ENCODE measurements around the gene MKNK1.

- TF ChIP-seq ESRRA (CRISPR knock-in tag; IDR thresholded peaks at IDR 0.05; ENCODE audit: borderline replicate concordance) (no peak), FOXP1 (CRISPR knock-in tag; IDR thresholded peaks at IDR 0.05; ENCODE audit: borderline replicate concordance) (no peak), E2F5 (CRISPR knock-in tag; IDR thresholded peaks at IDR 0.05) (no peak), ATF1 (CRISPR knock-in tag; IDR thresholded peaks at IDR 0.05) (no peak), NR2C2 (CRISPR knock-in tag; IDR thresholded peaks at IDR 0.05) (no peak), NFYB (CRISPR knock-in tag; conservative IDR thresholded peaks at IDR 0.05; ENCODE audit: low read depth) (no peak), ETV6 (CRISPR knock-in tag; IDR thresholded peaks at IDR 0.05) (no peak), NFE2L1 (CRISPR knock-in tag; IDR thresholded peaks at IDR 0.05) (no peak)
- TF ChIP-seq, protein P1, sequence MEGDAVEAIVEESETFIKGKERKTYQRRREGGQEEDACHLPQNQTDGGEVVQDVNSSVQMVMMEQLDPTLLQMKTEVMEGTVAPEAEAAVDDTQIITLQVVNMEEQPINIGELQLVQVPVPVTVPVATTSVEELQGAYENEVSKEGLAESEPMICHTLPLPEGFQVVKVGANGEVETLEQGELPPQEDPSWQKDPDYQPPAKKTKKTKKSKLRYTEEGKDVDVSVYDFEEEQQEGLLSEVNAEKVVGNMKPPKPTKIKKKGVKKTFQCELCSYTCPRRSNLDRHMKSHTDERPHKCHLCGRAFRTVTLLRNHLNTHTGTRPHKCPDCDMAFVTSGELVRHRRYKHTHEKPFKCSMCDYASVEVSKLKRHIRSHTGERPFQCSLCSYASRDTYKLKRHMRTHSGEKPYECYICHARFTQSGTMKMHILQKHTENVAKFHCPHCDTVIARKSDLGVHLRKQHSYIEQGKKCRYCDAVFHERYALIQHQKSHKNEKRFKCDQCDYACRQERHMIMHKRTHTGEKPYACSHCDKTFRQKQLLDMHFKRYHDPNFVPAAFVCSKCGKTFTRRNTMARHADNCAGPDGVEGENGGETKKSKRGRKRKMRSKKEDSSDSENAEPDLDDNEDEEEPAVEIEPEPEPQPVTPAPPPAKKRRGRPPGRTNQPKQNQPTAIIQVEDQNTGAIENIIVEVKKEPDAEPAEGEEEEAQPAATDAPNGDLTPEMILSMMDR (IDR thresholded peaks at IDR 0.05) = no peak
These were observed 14.8 kb upstream of the MKNK1 start for GRCh38 chr1:46618754-46619415.
